GM20000 (cell line): ENCODE data around the gene FAIM2.

Experiments
- DNase-seq: peaks from one replicate; pipeline ENCODE4 v3.0.0; 2012; ENCODE audit warnings: low spot score
- TF ChIP-seq, protein P1 (sequence below): IDR thresholded peaks from 2 replicates; pipeline ENCODE4 v1.5.1; 2012; ENCODE audit warnings: mild to moderate bottlenecking, control low read depth; ENCODE audit errors: extremely low read depth, missing control alignments

Gene FAIM2

GRCh38 chr12:49921299-49921698 lies 17.6 kb upstream of the FAIM2 start:
- DNase-seq = no peak
- TF ChIP-seq, protein P1, sequence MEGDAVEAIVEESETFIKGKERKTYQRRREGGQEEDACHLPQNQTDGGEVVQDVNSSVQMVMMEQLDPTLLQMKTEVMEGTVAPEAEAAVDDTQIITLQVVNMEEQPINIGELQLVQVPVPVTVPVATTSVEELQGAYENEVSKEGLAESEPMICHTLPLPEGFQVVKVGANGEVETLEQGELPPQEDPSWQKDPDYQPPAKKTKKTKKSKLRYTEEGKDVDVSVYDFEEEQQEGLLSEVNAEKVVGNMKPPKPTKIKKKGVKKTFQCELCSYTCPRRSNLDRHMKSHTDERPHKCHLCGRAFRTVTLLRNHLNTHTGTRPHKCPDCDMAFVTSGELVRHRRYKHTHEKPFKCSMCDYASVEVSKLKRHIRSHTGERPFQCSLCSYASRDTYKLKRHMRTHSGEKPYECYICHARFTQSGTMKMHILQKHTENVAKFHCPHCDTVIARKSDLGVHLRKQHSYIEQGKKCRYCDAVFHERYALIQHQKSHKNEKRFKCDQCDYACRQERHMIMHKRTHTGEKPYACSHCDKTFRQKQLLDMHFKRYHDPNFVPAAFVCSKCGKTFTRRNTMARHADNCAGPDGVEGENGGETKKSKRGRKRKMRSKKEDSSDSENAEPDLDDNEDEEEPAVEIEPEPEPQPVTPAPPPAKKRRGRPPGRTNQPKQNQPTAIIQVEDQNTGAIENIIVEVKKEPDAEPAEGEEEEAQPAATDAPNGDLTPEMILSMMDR = no peak

- TF ChIP-seq, protein P1 = no peak
- DNase-seq = no peak
Observed at GRCh38 chr12:49920915-49921286, 17.2 kb upstream of the FAIM2 start.

DNA sequence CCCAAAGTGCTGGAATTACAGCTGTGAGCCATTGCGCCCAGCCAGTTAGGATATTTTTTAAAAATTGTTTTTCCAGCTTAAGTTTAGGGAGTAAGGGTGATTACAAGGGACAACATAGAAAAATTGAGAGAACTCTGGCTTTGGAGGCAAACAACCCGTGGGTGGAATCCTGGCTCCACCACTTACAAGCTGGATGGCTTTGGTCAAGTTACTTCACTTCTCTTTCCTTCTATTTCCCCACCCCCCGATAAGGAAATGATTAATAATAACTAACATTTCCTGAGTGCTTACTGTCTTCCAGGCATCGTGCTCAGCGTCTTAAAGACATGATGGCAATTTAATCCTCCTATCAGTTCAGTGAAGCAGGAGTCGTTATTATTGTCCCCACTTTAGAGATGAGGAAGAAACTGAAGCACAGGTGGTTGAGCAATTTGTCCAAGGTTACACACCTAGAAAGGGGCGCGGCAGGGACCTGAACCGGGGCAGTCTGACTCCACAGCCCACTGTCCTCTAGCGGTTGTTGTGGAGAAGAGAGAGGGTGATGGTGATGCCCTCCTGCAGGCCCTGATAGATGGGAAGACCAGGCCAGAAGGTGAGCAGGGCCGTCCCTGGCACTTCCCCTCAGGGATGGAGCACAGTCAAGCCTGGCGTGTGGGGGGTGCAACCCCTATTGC lies 16.7 kb upstream of the FAIM2 start:
- DNase-seq = no peak
- TF ChIP-seq, protein P1 = no peak

DNA sequence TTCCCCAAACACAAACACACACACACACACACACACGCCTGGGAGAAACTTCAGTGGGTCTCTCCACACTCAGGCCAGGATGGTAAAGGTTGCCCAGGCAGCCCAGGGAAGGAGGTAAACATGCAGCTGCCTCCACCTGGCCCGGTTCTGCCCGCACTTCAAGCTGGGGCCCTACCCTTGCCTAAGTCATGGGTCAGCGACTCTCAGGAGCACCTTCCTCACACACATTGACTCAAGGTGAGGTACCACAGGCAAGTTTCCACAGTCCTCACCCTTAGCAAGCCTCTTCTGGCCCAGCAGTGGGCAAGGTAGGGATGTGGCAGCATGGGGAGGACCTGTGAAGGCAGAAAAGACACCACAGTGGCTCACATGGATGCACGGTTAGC lies 14.1 kb upstream of the FAIM2 start:
- TF ChIP-seq, protein P1 = no peak
- DNase-seq = no peak

DNA sequence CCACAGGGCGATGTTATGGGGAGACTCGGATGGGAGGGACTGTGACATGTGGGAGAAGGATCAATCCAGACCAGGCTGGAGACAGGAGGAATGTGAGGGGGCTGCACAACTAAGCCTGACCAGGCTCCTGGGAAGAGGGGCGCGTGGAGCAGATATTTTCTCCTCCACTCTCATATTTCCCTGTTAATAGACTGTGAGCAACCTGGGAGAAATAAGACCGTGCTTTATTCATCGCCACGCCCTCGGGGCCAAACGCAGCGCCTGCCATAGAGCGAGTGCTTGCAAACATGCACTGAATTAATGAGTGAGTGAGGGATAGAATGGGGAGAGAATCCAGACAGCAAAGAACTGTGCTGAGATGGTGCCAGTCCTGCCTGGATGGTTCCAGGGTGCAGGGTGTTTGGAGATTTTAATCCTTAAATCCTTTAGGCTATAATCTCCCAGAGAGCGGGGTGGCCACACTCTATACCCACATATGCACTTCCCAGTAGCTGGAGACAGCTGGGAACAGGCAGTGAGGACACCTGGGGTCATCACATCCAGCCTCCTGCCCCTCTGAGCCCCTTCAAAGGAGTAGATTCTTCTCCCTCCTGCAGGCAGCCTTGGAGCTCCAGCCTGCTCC lies 13.6 kb upstream of the FAIM2 start:
- DNase-seq = no peak
- TF ChIP-seq, protein P1 = no peak

DNA sequence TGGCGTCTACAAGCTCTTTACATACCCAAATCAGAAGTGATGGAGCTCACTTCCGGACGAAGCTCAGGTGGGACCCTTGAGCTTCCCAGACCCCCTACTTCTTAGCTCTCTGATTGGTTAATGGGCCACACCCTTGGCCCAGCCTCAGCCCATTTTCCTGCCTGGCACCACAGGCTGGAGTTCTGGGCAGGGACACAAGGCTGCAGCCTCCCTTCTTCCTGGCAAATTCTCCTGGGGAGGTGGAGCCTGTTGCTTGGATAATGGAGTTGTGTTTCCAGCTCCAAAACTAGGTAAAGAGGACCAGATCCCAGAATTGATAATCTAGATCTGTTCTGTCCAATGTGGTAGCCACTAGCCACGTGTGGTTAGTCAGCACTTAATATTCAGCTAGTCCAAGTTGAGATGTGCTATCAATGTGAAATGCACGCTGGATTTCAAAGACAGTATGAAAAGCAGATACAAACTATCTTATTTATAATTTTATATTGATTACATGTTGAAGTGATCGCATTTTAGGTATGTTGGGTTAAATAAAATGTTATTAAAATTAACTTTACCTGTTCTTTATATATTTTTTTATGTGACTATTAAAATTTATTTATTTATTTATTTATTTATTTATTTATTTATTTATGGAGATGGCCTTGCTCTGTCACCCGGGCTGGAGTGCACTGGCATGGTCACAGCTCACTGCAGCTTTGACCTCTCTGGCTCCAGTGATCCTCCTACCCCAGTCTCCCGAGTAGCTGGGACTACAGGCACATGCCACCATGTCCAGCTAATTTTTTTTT lies 12.6 kb upstream of the FAIM2 start:
- DNase-seq = no peak

More for the DNA sequence above, 12.6 kb upstream of the FAIM2 start:
- TF ChIP-seq, protein P1 = no peak
